Fibroblast of villous mesenchyme (primary cell): ENCODE measurements around the gene CFAP97D1. TPM values are rescaled to one million over a fixed set of nuclear protein-coding genes. Genes with fewer than 3 reads are reported as not detected.

Source experiments
- DNase-seq: peaks from one replicate; pipeline ENCODE4 v3.0.0-alpha.2; 2010; ENCODE audit warnings: low read depth
- H3K4me3 ChIP-seq: 2 replicates; pipeline ENCODE4 v1.5.1; 2011; ENCODE audit warnings: low read depth, mild to moderate bottlenecking, low read length
- total RNA-seq: library from RNA; depleted of rRNA; stranded (reverse); fragments of >200 nt; gene quantifications from 2 replicates; pipeline ENCODE4 v1.2.3, GENCODE V29; 2012
- TF ChIP-seq, protein P1 (sequence below): IDR thresholded peaks from 2 replicates; pipeline ENCODE4 v1.5.1; 2012; ENCODE audit warnings: low read depth, mild to moderate bottlenecking, low read length; ENCODE audit not compliant: insufficient read depth

The CFAP97D1 gene
- total RNA-seq, 1 donor, result not detected

DNA sequence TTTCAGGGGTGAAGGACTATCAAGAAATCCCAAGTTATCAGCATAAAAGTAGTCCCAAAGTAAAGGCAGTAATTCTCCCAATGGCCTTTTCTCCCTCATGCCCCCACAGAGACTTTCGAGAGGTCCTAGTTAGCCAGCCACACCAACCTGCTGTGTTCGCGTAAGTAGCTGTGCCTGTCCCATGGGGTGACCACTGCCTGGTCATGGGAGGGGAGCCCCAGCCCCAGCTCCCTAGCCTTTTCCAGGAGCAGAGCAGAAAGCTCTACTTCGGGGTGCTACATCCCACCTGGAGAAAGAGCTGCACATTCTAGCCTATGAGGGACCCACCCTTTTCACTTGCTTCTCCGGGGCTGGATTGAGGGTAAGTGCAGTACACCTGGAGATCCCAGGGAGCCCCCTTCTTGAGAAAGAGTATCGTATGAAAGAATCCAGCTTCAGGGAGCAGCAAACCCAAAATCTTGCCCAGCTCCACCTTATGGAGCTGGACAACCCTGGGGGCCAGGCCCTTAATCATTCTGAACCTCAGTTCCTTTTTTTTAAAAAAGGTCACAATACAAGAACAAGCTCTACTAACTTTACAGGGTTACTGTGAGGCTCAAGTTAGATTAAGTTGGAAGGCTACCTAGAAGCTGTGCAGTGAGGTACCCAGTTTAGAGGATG is 13.1 kb upstream of the CFAP97D1 start:
- DNase-seq, result no peak
- H3K4me3 ChIP-seq, result no peak overlapping the region
- TF ChIP-seq, protein P1, sequence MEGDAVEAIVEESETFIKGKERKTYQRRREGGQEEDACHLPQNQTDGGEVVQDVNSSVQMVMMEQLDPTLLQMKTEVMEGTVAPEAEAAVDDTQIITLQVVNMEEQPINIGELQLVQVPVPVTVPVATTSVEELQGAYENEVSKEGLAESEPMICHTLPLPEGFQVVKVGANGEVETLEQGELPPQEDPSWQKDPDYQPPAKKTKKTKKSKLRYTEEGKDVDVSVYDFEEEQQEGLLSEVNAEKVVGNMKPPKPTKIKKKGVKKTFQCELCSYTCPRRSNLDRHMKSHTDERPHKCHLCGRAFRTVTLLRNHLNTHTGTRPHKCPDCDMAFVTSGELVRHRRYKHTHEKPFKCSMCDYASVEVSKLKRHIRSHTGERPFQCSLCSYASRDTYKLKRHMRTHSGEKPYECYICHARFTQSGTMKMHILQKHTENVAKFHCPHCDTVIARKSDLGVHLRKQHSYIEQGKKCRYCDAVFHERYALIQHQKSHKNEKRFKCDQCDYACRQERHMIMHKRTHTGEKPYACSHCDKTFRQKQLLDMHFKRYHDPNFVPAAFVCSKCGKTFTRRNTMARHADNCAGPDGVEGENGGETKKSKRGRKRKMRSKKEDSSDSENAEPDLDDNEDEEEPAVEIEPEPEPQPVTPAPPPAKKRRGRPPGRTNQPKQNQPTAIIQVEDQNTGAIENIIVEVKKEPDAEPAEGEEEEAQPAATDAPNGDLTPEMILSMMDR, result no peak

DNA sequence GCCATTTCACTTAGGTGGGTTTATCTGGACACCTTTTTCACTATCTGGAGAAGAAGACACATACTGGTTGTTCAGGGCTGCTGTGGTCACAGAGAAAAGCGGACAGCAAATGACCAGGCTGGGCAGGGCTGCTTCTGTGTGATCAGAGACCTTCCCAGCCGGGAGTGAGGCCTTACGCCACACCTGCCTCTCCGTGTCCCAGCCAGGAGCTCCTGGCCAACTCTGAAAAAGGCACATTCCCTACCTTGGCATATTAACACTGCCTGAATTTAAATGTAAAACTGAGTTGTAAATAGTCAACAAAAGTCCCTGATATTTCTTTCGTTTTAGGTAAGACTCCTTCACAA is 12.5 kb upstream of the CFAP97D1 start:
- no peak overlapping the region for H3K4me3 ChIP-seq
- TF ChIP-seq, protein P1, result no peak
- DNase-seq, result no peak

DNA sequence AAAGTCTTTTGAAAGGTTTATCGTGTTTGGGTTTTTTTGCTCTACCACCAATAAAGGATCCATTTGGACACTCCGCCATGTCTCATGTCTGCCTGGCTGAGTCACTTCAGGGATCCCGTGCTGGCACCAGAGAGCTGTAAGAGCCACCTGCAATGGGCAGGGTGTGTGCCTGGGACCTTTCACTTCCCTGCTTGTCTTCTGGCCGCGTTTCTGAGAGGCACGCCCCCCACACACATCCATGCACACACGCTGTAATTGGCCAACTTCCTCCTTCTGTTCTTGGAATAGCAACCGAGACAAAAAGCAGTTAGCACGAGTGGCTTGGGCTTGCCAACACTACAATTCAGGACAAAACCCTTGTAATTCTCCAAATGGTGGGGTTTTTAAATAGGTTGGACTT is 11.9 kb upstream of the CFAP97D1 start:
- no peak overlapping the region for H3K4me3 ChIP-seq
- no peak for DNase-seq
- TF ChIP-seq, protein P1, result no peak

DNA sequence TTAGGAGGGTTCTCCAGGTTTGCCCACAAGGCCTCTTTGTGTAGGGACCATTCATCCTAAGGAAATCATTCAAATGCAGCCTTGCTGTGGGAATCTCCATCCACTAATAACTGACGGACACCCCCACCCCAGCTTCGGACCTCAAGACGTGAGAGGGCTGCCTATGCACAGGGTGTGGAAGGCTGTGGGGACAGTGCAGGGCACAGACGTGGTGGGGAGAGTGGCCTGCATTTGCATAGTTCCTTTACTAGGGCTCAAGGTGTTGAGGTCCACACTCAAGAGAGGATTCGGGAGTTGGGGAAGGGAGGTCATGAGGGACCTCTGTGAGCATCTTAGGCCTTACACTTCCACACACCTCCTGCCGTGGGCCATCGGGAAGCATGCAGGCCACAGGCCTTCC is 11.3 kb upstream of the CFAP97D1 start:
- TF ChIP-seq, protein P1, result no peak
- no peak overlapping the region for H3K4me3 ChIP-seq
- DNase-seq, result no peak

DNA sequence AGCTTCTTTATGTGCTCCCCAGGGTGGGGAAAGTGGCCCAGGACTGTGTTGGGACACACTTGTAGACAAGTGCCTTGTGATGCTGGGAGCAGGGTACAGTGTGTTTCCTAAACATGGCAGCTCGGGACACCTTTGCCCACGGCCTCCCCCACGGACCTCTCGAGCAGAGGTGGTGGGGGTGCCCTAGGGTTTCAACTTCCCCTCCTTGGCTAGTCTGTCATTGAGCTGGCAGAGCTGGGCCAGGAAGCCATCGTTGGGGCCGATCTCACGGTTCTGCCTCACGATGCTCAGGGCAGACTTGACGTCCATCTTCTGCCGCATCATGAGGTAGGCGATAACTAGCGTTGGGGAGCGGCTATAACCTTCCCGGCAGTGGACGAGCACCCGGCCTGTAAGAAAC is 10.8 kb upstream of the CFAP97D1 start:
- TF ChIP-seq, protein P1, result no peak
- H3K4me3 ChIP-seq, result no peak overlapping the region
- DNase-seq, result no peak

DNA sequence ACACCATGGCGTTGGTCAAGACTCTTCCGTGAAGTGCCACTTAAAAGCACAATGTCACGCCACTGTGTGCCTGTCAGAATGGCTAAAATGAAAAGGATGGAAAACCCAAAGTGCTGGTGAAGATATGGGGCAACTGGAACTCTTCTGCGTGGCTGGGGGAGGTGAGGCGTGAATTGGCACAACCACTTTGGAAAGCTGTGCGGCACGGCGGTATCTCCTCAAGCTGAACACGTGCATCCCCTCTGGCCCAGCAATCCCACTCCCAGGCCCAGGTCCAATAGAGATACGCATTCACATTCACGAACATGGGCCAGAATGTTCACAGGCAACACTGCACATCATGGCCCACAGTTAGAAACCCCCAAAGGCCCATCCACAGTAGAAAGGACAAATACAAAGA is 10.4 kb upstream of the CFAP97D1 start:
- DNase-seq, result no peak

More for the DNA sequence above, 10.4 kb upstream of the CFAP97D1 start:
- H3K4me3 ChIP-seq, result no peak overlapping the region
- TF ChIP-seq, protein P1, result no peak
